GDM1 (cell line): Measurements from ENCODE around the gene USP17L25.
"Not testable (repeated sequence)": the region's sequence is repeated elsewhere in the genome, so short reads cannot be mapped to it uniquely, and the experiment has no call there.

Experiments used
- DNase-seq: peaks from one replicate; lab custom pipeline; 2025; lab: John Stamatoyannopoulos, UW

Gene USP17L25, protein sequence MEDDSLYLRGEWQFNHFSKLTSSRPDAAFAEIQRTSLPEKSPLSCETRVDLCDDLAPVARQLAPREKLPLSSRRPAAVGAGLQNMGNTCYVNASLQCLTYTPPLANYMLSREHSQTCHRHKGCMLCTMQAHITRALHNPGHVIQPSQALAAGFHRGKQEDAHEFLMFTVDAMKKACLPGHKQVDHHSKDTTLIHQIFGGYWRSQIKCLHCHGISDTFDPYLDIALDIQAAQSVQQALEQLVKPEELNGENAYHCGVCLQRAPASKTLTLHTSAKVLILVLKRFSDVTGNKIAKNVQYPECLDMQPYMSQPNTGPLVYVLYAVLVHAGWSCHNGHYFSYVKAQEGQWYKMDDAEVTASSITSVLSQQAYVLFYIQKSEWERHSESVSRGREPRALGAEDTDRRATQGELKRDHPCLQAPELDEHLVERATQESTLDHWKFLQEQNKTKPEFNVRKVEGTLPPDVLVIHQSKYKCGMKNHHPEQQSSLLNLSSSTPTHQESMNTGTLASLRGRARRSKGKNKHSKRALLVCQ

DNA sequence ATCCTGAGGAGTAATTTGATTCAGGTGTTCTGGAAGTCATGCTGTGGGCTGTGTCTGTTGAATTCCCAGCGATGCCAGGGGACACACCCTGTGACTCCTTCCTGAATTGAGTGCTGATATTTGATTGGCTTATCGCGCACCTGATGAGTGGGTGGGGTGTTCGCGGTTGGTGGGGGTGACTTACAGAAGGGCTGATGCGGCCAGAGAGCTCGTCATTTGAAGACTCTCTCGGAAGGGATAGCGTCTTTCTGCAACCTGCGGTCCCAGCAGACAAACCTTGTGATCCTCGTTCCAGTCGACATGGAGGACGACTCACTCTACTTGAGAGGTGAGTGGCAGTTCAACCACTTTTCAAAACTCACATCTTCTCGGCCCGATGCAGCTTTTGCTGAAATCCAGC, at the start of gene USP17L25:
USP17L25 (plus strand) TSS at position 301 of the 400 bp plus-strand sequence; CDS start at position 301, 0 bp downstream.
- not testable (repeated sequence) for DNase-seq

DNA sequence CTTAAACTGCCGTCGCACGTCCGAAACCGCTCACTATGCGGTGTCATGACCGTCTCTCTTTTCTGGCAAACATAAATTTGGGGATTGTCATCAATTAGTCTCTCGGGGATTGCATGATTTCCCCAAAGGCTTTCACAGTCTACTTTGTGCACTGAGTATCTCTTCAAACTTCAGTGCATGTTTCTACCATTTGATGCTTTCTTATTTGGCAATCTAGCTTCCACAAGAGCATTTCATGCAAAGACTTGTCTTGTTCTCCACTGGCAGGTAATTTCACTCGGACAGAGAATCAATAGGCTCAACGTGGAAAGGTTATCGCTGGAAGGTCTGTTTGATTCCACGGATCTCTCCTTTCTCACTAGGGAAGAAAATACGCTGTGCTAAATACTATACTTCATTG, 5.5 kb upstream of the USP17L25 start:
- not testable (repeated sequence) for DNase-seq

DNA sequence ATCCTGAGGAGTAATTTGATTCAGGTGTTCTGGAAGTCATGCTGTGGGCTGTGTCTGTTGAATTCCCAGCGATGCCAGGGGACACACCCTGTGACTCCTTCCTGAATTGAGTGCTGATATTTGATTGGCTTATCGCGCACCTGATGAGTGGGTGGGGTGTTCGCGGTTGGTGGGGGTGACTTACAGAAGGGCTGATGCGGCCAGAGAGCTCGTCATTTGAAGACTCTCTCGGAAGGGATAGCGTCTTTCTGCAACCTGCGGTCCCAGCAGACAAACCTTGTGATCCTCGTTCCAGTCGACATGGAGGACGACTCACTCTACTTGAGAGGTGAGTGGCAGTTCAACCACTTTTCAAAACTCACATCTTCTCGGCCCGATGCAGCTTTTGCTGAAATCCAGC, 4.8 kb upstream of the USP17L25 start, which contains the start of gene USP17L24:
USP17L24 (plus strand) TSS at position 301 of the 400 bp plus-strand sequence; CDS start at position 301, 0 bp downstream.
- DNase-seq = not testable (repeated sequence)

DNA sequence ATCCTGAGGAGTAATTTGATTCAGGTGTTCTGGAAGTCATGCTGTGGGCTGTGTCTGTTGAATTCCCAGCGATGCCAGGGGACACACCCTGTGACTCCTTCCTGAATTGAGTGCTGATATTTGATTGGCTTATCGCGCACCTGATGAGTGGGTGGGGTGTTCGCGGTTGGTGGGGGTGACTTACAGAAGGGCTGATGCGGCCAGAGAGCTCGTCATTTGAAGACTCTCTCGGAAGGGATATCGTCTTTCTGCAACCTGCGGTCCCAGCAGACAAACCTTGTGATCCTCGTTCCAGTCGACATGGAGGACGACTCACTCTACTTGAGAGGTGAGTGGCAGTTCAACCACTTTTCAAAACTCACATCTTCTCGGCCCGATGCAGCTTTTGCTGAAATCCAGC, 4.6 kb downstream of the USP17L25 start, which contains the start of gene USP17L26:
USP17L26 (plus strand) TSS at position 301 of the 400 bp plus-strand sequence; CDS start at position 301, 0 bp downstream.
- not testable (repeated sequence) for DNase-seq

DNA sequence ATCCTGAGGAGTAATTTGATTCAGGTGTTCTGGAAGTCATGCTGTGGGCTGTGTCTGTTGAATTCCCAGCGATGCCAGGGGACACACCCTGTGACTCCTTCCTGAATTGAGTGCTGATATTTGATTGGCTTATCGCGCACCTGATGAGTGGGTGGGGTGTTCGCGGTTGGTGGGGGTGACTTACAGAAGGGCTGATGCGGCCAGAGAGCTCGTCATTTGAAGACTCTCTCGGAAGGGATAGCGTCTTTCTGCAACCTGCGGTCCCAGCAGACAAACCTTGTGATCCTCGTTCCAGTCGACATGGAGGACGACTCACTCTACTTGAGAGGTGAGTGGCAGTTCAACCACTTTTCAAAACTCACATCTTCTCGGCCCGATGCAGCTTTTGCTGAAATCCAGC, 9.4 kb downstream of the USP17L25 start, which contains the start of gene USP17L5:
USP17L5 (plus strand) TSS at position 301 of the 400 bp plus-strand sequence; CDS start at position 301, 0 bp downstream.
- DNase-seq = not testable (repeated sequence)

DNA sequence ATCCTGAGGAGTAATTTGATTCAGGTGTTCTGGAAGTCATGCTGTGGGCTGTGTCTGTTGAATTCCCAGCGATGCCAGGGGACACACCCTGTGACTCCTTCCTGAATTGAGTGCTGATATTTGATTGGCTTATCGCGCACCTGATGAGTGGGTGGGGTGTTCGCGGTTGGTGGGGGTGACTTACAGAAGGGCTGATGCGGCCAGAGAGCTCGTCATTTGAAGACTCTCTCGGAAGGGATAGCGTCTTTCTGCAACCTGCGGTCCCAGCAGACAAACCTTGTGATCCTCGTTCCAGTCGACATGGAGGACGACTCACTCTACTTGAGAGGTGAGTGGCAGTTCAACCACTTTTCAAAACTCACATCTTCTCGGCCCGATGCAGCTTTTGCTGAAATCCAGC, 14.1 kb downstream of the USP17L25 start, which contains the start of gene USP17L27:
USP17L27 (plus strand) TSS at position 301 of the 400 bp plus-strand sequence; CDS start at position 301, 0 bp downstream.
- not testable (repeated sequence) for DNase-seq

DNA sequence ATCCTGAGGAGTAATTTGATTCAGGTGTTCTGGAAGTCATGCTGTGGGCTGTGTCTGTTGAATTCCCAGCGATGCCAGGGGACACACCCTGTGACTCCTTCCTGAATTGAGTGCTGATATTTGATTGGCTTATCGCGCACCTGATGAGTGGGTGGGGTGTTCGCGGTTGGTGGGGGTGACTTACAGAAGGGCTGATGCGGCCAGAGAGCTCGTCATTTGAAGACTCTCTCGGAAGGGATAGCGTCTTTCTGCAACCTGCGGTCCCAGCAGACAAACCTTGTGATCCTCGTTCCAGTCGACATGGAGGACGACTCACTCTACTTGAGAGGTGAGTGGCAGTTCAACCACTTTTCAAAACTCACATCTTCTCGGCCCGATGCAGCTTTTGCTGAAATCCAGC, 18.9 kb downstream of the USP17L25 start, which contains the start of gene USP17L28:
USP17L28 (plus strand) TSS at position 301 of the 400 bp plus-strand sequence; CDS start at position 301, 0 bp downstream.
- not testable (repeated sequence) for DNase-seq

DNA sequence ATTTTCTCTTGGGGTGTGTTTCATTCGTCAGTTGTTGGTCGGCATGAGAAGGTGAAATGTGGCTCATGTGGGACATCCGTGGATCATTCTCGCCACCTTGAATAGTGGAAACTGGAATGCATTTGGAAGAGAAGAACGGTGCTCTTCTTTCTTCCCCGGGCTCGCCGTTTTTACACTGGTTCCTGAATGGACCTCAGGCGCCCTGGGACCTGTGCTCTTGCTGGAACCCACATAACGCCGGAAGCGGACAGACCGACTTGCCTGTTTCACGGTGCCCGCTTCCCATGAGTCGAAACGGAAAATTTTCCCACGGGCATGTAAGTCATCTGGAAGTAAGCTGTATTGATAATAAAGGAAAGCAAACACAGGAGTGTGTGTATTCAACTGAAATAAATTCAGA, 21.2 kb downstream of the USP17L25 start:
- not testable (repeated sequence) for DNase-seq

DNA sequence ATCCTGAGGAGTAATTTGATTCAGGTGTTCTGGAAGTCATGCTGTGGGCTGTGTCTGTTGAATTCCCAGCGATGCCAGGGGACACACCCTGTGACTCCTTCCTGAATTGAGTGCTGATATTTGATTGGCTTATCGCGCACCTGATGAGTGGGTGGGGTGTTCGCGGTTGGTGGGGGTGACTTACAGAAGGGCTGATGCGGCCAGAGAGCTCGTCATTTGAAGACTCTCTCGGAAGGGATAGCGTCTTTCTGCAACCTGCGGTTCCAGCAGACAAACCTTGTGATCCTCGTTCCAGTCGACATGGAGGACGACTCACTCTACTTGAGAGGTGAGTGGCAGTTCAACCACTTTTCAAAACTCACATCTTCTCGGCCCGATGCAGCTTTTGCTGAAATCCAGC, 23.6 kb downstream of the USP17L25 start, which contains the start of gene USP17L29:
USP17L29 (plus strand) TSS at position 301 of the 400 bp plus-strand sequence; CDS start at position 301, 0 bp downstream.
- DNase-seq = not testable (repeated sequence)

DNA sequence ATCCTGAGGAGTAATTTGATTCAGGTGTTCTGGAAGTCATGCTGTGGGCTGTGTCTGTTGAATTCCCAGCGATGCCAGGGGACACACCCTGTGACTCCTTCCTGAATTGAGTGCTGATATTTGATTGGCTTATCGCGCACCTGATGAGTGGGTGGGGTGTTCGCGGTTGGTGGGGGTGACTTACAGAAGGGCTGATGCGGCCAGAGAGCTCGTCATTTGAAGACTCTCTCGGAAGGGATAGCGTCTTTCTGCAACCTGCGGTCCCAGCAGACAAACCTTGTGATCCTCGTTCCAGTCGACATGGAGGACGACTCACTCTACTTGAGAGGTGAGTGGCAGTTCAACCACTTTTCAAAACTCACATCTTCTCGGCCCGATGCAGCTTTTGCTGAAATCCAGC, 33.1 kb downstream of the USP17L25 start, which contains the start of gene USP17L30:
USP17L30 (plus strand) TSS at position 301 of the 400 bp plus-strand sequence; CDS start at position 301, 0 bp downstream.
- not testable (repeated sequence) for DNase-seq

DNA sequence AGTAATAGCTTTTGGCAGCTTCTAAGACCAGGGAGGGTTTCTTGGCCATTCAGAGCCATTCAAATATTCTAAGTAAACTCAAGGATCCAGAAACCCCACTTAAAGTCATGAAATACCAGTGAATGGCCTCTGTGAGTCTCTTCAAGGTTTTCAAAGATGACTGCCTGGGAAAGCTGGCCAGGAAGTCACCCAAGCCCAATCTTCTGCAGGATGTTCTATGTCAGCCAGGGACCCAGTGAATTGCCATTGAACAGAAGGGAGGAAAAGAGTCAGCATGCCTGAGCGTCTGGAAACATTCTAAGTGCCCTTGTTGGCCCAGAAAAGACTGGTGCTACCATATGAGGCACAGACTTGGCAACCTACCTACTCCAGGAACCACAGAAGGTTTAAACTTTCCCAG, 50.2 kb downstream of the USP17L25 start:
- DNase-seq = not testable (repeated sequence)
